ENCODE measurements around the gene PTK6. TPM values are rescaled to one million over a fixed set of nuclear protein-coding genes. Genes with fewer than 3 reads are reported as not detected.

Gene PTK6
- total RNA-seq, 2 donors from 2014 or later = 0.22 TPM; not detected in 1

GRCh38 chr20:63563225-63563935 is 26.2 kb upstream of the PTK6 start:
- H3K9me3 ChIP-seq (ENCODE audit: control insufficient read depth, low read length) = no peaks in the 10 kb centered on the region
- no peaks in the 10 kb centered on the region for H3K4me1 Mint-ChIP-seq
- peaks cover 12% of the 10 kb centered on the region for H3K36me3 Mint-ChIP-seq (ENCODE audit: low read depth)
- DNase-seq = no peak
- no peak overlapping the region for H3K9ac ChIP-seq (ENCODE audit: extremely low read depth, low read length, poor library complexity, severe bottlenecking)
- no peaks in the 10 kb centered on the region for H3K4me1 ChIP-seq (ENCODE audit: control insufficient read depth, insufficient read depth, low read length)
- 93 to 96% methylated on average over 48 to 55 of the region's 55 CpGs for WGBS, 2 experiments (ENCODE audit: insufficient coverage in 1 of 2, insufficient read length in 1 of 2)
- H3K27me3 Mint-ChIP-seq (ENCODE audit: insufficient read depth) = no peaks in the 10 kb centered on the region
- H3K4me3 Mint-ChIP-seq = no peak overlapping the region
- no peaks in the 10 kb centered on the region for H3K27me3 ChIP-seq (ENCODE audit: control insufficient read depth, insufficient read depth, low read length, poor library complexity, severe bottlenecking)
- TF ChIP-seq CTCF (conservative IDR thresholded peaks at IDR 0.05) = no peak
- no peaks in the 10 kb centered on the region for H3K9me3 Mint-ChIP-seq
- H3K27ac Mint-ChIP-seq = no peak overlapping the region
- H3K4me3 ChIP-seq (ENCODE audit: low read length) = no peak overlapping the region
- H3K27ac ChIP-seq (ENCODE audit: low read depth, low read length) = no peak overlapping the region
- peaks cover 7% of the 10 kb centered on the region for H3K36me3 ChIP-seq (ENCODE audit: control insufficient read depth, insufficient read depth, low read length)

- Histone ChIP-seq H3K4me1 (ENCODE audit: control insufficient read depth, insufficient read depth, low read length) (no peaks in the 10 kb centered on the region), H3K9me3 (ENCODE audit: control insufficient read depth, low read length) (no peaks in the 10 kb centered on the region), H3K27me3 (ENCODE audit: control insufficient read depth, insufficient read depth, low read length, poor library complexity, severe bottlenecking) (no peaks in the 10 kb centered on the region), H3K27ac (ENCODE audit: low read depth, low read length) (no peak overlapping the region), H3K36me3 (ENCODE audit: control insufficient read depth, insufficient read depth, low read length) (peaks cover 7% of the 10 kb centered on the region), H3K9ac (ENCODE audit: extremely low read depth, low read length, poor library complexity, severe bottlenecking) (no peak overlapping the region), H3K4me3 (ENCODE audit: low read length) (no peak overlapping the region)
- Mint-ChIP-seq H3K4me3 (no peak overlapping the region), H3K4me1 (no peaks in the 10 kb centered on the region), H3K27me3 (ENCODE audit: insufficient read depth) (no peaks in the 10 kb centered on the region), H3K27ac (no peak overlapping the region), H3K36me3 (ENCODE audit: low read depth) (peaks cover 12% of the 10 kb centered on the region), H3K9me3 (no peaks in the 10 kb centered on the region)
- no peak for TF ChIP-seq CTCF (conservative IDR thresholded peaks at IDR 0.05)
- DNase-seq = no peak
- 95% methylated on average over 42 to 54 of the region's 54 CpGs for WGBS, 2 experiments (ENCODE audit: insufficient coverage in 1 of 2, insufficient read length in 1 of 2)
Observed at GRCh38 chr20:63562461-63563224, 25.5 kb upstream of the PTK6 start.

GRCh38 chr20:63561624-63562396 is 24.6 kb upstream of the PTK6 start:
- Mint-ChIP-seq H3K4me1 (no peaks in the 10 kb centered on the region), H3K9me3 (no peaks in the 10 kb centered on the region), H3K36me3 (ENCODE audit: low read depth) (peaks cover 12% of the 10 kb centered on the region), H3K4me3 (no peak overlapping the region), H3K27me3 (ENCODE audit: insufficient read depth) (no peaks in the 10 kb centered on the region), H3K27ac (no peak overlapping the region)
- DNase-seq = no peak
- Histone ChIP-seq H3K4me3 (ENCODE audit: low read length) (no peak overlapping the region), H3K4me1 (ENCODE audit: control insufficient read depth, insufficient read depth, low read length) (no peaks in the 10 kb centered on the region), H3K27ac (ENCODE audit: low read depth, low read length) (no peak overlapping the region), H3K9me3 (ENCODE audit: control insufficient read depth, low read length) (no peaks in the 10 kb centered on the region), H3K27me3 (ENCODE audit: control insufficient read depth, insufficient read depth, low read length, poor library complexity, severe bottlenecking) (no peaks in the 10 kb centered on the region), H3K36me3 (ENCODE audit: control insufficient read depth, insufficient read depth, low read length) (peaks cover 7% of the 10 kb centered on the region), H3K9ac (ENCODE audit: extremely low read depth, low read length, poor library complexity, severe bottlenecking) (no peak overlapping the region)
- 86 to 91% methylated on average over 24 to 36 of the region's 36 CpGs for WGBS, 2 experiments (ENCODE audit: insufficient coverage in 1 of 2, insufficient read length in 1 of 2)
- TF ChIP-seq CTCF (conservative IDR thresholded peaks at IDR 0.05) = no peak

Data from endodermal cell (in vitro differentiated cells).